ENCODE measurements around the gene SLC12A3.

- TF ChIP-seq, protein P1, sequence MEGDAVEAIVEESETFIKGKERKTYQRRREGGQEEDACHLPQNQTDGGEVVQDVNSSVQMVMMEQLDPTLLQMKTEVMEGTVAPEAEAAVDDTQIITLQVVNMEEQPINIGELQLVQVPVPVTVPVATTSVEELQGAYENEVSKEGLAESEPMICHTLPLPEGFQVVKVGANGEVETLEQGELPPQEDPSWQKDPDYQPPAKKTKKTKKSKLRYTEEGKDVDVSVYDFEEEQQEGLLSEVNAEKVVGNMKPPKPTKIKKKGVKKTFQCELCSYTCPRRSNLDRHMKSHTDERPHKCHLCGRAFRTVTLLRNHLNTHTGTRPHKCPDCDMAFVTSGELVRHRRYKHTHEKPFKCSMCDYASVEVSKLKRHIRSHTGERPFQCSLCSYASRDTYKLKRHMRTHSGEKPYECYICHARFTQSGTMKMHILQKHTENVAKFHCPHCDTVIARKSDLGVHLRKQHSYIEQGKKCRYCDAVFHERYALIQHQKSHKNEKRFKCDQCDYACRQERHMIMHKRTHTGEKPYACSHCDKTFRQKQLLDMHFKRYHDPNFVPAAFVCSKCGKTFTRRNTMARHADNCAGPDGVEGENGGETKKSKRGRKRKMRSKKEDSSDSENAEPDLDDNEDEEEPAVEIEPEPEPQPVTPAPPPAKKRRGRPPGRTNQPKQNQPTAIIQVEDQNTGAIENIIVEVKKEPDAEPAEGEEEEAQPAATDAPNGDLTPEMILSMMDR (IDR thresholded peaks at IDR 0.05): no peak
- TF ChIP-seq POLR2A (IDR thresholded peaks at IDR 0.05): no peak
Measured at GRCh38 chr16:56861092-56861610, 3.9 kb upstream of the SLC12A3 start.
